HepG2 (cell line): ENCODE results near the gene VARS1. TPM values are rescaled to one million over a fixed set of nuclear protein-coding genes. Genes with fewer than 3 reads are reported as not detected.

Experiments used
- CBX2 ChIP-seq, 2 experiments: fragments of 200-600 bp in 1 of 2; sonication (generic); formaldehyde crosslinking in 1 of 2; IDR thresholded peaks; 2 replicates each; pipeline versions ENCODE4 v1.7.0 to v1.8.1; 2018 to 2022; ENCODE audit warnings: low read depth in 2 of 2, low read length in 1 of 2, mild to moderate bottlenecking in 1 of 2, missing genetic modification reagents in 1 of 2
- DMTF1 ChIP-seq: sonication (generic); formaldehyde crosslinking; IDR thresholded peaks from 2 replicates; pipeline ENCODE4 v1.4.0; 2020; ENCODE audit warnings: mild to moderate bottlenecking, missing genetic modification reagents
- IRF9 ChIP-seq: sonication (generic); formaldehyde crosslinking; IDR thresholded peaks from 2 replicates; pipeline ENCODE4 v1.8.0; 2022; ENCODE audit warnings: missing genetic modification reagents, mild to moderate bottlenecking, borderline replicate concordance
- JUND ChIP-seq: sonication (generic); formaldehyde crosslinking; IDR thresholded peaks from 2 replicates; pipeline ENCODE4 v1.8.0; 2022; ENCODE audit warnings: mild to moderate bottlenecking, missing genetic modification reagents
- KDM5A ChIP-seq: fragments of 200-600 bp; sonication (generic); IDR thresholded peaks from 2 replicates; pipeline ENCODE4 v1.7.0; 2018; ENCODE audit warnings: antibody characterized with exemption, mild to moderate bottlenecking, low read length, borderline replicate concordance
- LBX2 ChIP-seq: sonication (generic); formaldehyde crosslinking; IDR thresholded peaks from 2 replicates; pipeline ENCODE4 v1.5.0; 2020; ENCODE audit warnings: missing genetic modification reagents, mild to moderate bottlenecking, borderline replicate concordance
- NKX3-1 ChIP-seq: sonication (generic); formaldehyde crosslinking; IDR thresholded peaks from 2 replicates; pipeline ENCODE4 v1.5.0; 2020; ENCODE audit warnings: missing genetic modification reagents
- POGK ChIP-seq: sonication (generic); formaldehyde crosslinking; conservative IDR thresholded peaks from 2 replicates; pipeline ENCODE4 v1.8.0; 2022; ENCODE audit warnings: mild to moderate bottlenecking, moderate library complexity, missing genetic modification reagents
- SKI ChIP-seq: fragments of 450-650 bp; IDR thresholded peaks from one replicate; pipeline ENCODE4 v1.6.1; 2018; ENCODE audit warnings: mild to moderate bottlenecking; ENCODE audit not compliant: partially characterized antibody
- TFAP4 ChIP-seq: sonication (generic); IDR thresholded peaks from 2 replicates; pipeline ENCODE4 v1.6.1; 2016; ENCODE audit warnings: low read depth, borderline replicate concordance
- YEATS4 ChIP-seq: sonication (generic); formaldehyde crosslinking; IDR thresholded peaks from 2 replicates; pipeline ENCODE4 v1.4.0; 2020; ENCODE audit warnings: missing genetic modification reagents, borderline replicate concordance
- ZBTB14 ChIP-seq: sonication (generic); formaldehyde crosslinking; IDR thresholded peaks from 2 replicates; pipeline ENCODE4 v1.4.0; 2020; ENCODE audit warnings: missing genetic modification reagents
- ZBTB38 ChIP-seq: sonication (generic); formaldehyde crosslinking; IDR thresholded peaks from 2 replicates; pipeline ENCODE4 v1.5.1; 2020; ENCODE audit warnings: mild to moderate bottlenecking, missing genetic modification reagents
- ZFP1 ChIP-seq: IDR thresholded peaks from 2 replicates; pipeline ENCODE4 v1.6.1; 2016
- ZFY ChIP-seq: sonication (generic); formaldehyde crosslinking; IDR thresholded peaks from 2 replicates; pipeline ENCODE4 v1.4.0; 2020; ENCODE audit warnings: missing genetic modification reagents
- ZNF12 ChIP-seq: sonication (generic); formaldehyde crosslinking; IDR thresholded peaks from 2 replicates; pipeline ENCODE4 v1.5.0; 2020; ENCODE audit warnings: missing genetic modification reagents
- ZNF350 ChIP-seq: sonication (generic); formaldehyde crosslinking; IDR thresholded peaks from 2 replicates; pipeline ENCODE4 v1.4.0; 2020; ENCODE audit warnings: mild to moderate bottlenecking, low read depth, missing genetic modification reagents, borderline replicate concordance
- ZNF496 ChIP-seq: sonication (generic); formaldehyde crosslinking; IDR thresholded peaks from 2 replicates; pipeline ENCODE4 v1.8.1; 2023; ENCODE audit warnings: mild to moderate bottlenecking, moderate library complexity, missing genetic modification reagents; ENCODE audit not compliant: insufficient replicate concordance
- ZNF605 ChIP-seq: sonication (generic); formaldehyde crosslinking; IDR thresholded peaks from 2 replicates; pipeline ENCODE4 v1.8.0; 2022; ENCODE audit warnings: mild to moderate bottlenecking, missing genetic modification reagents
- ZSCAN22 ChIP-seq: sonication (generic); formaldehyde crosslinking; IDR thresholded peaks from 2 replicates; pipeline ENCODE4 v1.4.0; 2020; ENCODE audit warnings: mild to moderate bottlenecking, missing genetic modification reagents
- ZSCAN31 ChIP-seq: sonication (generic); formaldehyde crosslinking; IDR thresholded peaks from 2 replicates; pipeline ENCODE4 v1.5.0; 2020; ENCODE audit warnings: low read depth, mild to moderate bottlenecking, missing genetic modification reagents
- polyA plus RNA-seq, 8 experiments: library from polyadenylated mRNA; depleted of rRNA in 3 of 8; stranded (reverse) in 7 of 8; unstranded in 1 of 8; fragments of >200 nt; fragmentation: Illumina TruSeq in 4 of 8; extraction: Trizol in 4 of 8; gene quantifications; 2 replicates each; pipeline versions ENCODE4 v1.2.1 to v1.2.3, GENCODE V29; 2011 to 2016; ENCODE audit warnings: low read depth in 4 of 8, missing spikeins in 1 of 8, mixed read lengths in 1 of 8; ENCODE audit not compliant: insufficient read depth in 1 of 8
- total RNA-seq, 5 experiments: library from RNA; depleted of rRNA; stranded (reverse); fragments of >200 nt; fragmentation: Illumina TruSeq; extraction: Trizol; gene quantifications; 2 replicates each; pipeline ENCODE4 v1.2.3, GENCODE V29; 2016; ENCODE audit warnings: low read depth in 1 of 5

VARS1 gene
- total and polyA plus RNA-seq, 2 of the 13 experiments (the other 11 are each of a cell fraction or from before 2014, with no cell fraction given), result 14.7 to 56.1 TPM

- TF ChIP-seq ZBTB14 (CRISPR knock-in tag) (peak; percentile 98), YEATS4 (CRISPR knock-in tag) (0 out of 2 replicates have a peak, but pooled peaks have one; percentile 13), ZNF496 (no peak), ZFP1 (0 out of 2 replicates have a peak, but pooled peaks have one; percentile 13), POGK (CRISPR knock-in tag) (peak; percentile 59; the same call in 1 of the 2 replicates), ZFY (no peak), NKX3-1 (CRISPR knock-in tag) (no peak; the same call in 1 of the 2 replicates), DMTF1 (no peak), KDM5A (peak; percentile 48; the same call in 1 of the 2 replicates), JUND (CRISPR knock-in tag) (no peak), SKI (peak; percentile 9), ZSCAN22 (CRISPR knock-in tag) (no peak), LBX2 (CRISPR knock-in tag) (no peak), ZNF605 (CRISPR knock-in tag) (peak; percentile 85), ZNF12 (CRISPR knock-in tag) (no peak), CBX2 (IDR thresholded peaks at IDR 0.05; ENCODE audit: low read depth, low read length) (no peak), CBX2 (CRISPR knock-in tag; IDR thresholded peaks at IDR 0.05; ENCODE audit: low read depth) (no peak), TFAP4 (0 out of 2 replicates have a peak, but pooled peaks have one; percentile 11), ZBTB38 (CRISPR knock-in tag) (peak; percentile 95), ZNF350 (CRISPR knock-in tag) (no peak), ZSCAN31 (CRISPR knock-in tag) (0 out of 2 replicates have a peak, but pooled peaks have one; percentile 14), IRF9 (CRISPR knock-in tag) (peak; percentile 70; the same call in 1 of the 2 replicates)
These were observed 25.9 kb upstream of the VARS1 start (continued) for GRCh38 chr6:31821301-31822035.
